ENCODE measurements around the gene UBR4.

GRCh38 chr1:19074361-19074901 lies 135.6 kb downstream of the UBR4 start:
- TF ChIP-seq CTCF (IDR thresholded peaks at IDR 0.05; ENCODE audit: low read depth, low read length) (no peak), EZH2phosphoT487 (IDR thresholded peaks at IDR 0.05; ENCODE audit: low read depth) (no peak)

Measured in OCI-LY3 (cell line).